GM18508 (cell line): Measurements from ENCODE around the gene SLC66A1.

ENCODE experiments used
- ATAC-seq: cut with Tn5 transposase; IDR thresholded peaks from one replicate; pipeline ENCODE4 v1.9.1; 2021; ENCODE audit warnings: moderate number of reproducible peaks; ENCODE audit not compliant: insufficient read depth, unreplicated experiment

Gene SLC66A1

DNA sequence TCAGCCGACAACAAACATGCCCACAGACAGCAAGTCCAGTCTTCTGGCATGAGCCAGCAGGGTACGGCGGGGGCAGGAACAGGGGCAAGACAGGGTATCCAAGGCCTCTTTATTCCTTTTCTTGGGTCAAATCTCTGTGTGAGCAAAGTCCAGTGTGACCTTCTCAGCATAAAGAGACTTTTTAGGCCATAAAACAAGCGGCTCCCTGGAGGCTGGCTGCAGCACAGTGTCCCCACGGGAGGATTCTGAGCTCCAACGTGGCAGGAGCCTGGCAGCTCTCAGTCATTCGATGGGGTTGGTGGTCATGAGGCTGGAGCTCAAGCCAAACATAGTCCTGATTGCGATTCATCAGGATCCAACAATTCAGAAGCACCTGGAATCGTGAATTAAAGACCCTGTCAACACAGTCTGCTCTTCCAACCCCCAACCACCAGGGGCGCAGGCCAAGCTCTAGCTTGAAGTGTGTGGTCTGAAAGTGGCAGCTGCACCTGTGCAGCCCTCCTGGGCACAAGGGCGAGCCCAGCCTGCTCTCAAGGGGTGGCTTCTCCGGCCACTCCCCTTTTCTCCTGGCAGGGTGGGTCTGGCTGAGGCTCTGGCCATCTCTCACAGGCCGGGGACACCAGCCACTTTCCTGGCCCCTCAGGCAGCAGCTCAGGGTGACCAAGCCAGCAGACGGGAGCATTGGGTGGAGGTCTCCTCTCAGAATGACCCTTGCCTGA, 62.1 kb downstream of the SLC66A1 start:
- ATAC-seq, result no peak

- ATAC-seq, result no peak
Measured at GRCh38 chr1:19374926-19375325, 62.8 kb downstream of the SLC66A1 start.

- no peak for ATAC-seq
Measured at GRCh38 chr1:19375631-19376400, 63.7 kb downstream of the SLC66A1 start.

DNA sequence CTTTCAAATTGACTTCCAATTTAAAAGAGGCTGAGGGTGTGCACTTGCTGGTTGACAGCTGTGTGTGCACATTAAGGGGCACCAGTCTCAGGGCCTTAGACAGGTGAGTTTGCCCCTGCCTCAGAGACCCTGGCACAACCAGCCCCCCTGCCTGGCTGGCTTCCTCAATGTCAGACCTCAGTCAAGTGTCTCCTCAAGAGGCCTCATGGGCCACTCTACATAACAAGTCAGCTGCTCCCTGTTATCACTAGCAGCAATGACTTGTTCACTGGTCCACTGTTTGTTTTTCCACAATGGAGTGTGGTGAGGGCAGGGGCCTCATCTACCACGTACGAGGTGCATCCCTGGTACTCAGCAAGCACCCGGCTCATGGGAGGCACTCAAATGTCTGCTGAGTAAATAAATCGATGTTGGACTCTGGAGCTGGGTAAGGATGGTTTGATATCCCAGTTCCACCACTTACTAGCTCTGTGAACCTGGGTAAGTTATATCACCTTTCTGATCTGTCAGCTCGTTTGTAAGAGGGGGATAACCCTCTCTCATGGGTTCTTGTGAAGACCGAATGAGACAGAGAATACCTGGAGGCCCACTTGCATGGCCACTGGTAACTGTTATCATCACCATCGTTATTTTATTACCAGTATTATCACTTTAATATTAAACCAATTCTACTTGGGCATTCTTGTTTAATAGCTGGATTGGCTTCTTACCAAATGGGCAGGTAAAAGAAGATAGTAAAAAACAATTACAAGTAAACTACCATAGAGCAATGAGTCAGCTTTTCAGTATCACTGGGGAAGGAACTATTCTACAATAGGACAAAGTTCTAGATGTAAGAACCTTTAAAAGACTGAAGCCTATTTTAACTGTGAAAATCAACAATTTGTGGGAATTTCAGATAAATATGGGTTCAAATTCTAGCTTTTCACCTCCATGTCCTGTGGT, 64.6 kb downstream of the SLC66A1 start:
- ATAC-seq, result no peak

DNA sequence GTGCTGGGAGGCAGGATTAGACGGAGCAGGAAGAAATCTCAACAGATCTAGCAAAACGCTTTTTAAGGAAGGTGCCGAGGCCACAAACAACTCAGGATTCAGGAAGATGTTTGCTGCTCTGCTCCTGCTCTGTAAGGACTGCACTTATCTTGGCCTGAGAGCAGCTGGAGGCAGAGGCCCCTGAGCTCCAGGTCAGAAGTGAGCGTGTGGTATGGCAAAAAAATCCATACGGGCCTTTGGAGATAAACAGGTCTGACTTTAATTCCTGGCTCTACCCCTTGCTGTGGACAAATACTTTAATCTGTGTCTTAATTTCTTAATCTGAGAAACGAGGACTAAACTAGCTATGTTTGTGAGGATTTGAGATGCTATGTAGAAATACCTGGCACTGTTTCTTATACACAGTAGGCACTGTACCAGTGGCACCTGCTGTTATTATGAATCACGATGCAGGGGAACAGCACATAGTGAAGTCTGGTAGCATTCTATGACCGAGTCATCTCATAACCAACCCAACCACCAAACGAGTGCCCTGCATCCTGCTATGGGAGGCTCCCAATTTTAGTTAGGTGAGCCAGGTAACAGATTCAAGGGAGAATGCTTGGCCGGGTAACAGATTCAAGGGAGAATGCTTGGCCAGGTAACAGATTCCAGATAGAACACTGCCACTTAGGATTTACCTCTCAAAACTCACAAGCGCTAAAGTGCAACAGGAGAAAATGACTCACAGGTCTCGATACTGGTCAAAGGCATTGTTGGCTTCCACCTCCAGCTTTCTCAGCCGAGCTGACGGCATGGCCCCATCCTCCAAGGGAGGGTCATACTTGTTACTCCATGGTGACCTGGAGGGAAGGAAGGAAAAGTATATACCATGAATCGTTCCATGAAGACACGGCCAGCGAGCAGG, 65.9 kb downstream of the SLC66A1 start:
- no peak for ATAC-seq
